Ovary (tissue), 3 donors: ENCODE data around the gene UBE2I.

Experiments used
- CTCF ChIP-seq, 3 donors: fragments of 450-650 bp in 2 of 3; fragments of 200-600 bp in 1 of 3; IDR thresholded peaks; one replicate each; pipeline versions ENCODE4 v1.5.1 to v1.8.0; 2016 to 2022; ENCODE audit warnings: antibody characterized with exemption in 3 of 3, mild to moderate bottlenecking in 1 of 3
- EP300 ChIP-seq: sonication (generic); formaldehyde crosslinking; IDR thresholded peaks from one replicate; pipeline ENCODE4 v1.6.1; 2017; ENCODE audit warnings: antibody characterized with exemption
- donor health status: DM: no; HTN: no; CAD: no.

GRCh38 chr16:1314399-1315068, 5.1 kb downstream of the UBE2I start:
- TF ChIP-seq EP300 (no peak), CTCF (IDR thresholded peaks at IDR 0.05) (no peak)
